Measurements from ENCODE around the gene C19orf33. TPM values are rescaled to one million over a fixed set of nuclear protein-coding genes. Genes with fewer than 3 reads are reported as not detected.

C19orf33 gene
- total RNA-seq, 2 experiments from 2014 or later = not detected

- CTCF ChIA-PET = no interaction called here
- POLR2A ChIA-PET = no interaction called here
Measured at GRCh38 chr19:38277549-38277948, 26.5 kb upstream of the C19orf33 start.

- POLR2A ChIA-PET = no interaction called here
Measured at GRCh38 chr19:38277969-38278680, 25.9 kb upstream of the C19orf33 start.

GRCh38 chr19:38278751-38279150 lies 25.3 kb upstream of the C19orf33 start:
- ChIA-PET CTCF (interaction anchor here (0.6 kb wide), 1 partner anchor 28 kb away, joined by 8 read pairs; no protein-coding TSS in a partner anchor), POLR2A (no interaction called here)

More at GRCh38 chr19:38277969-38278680, 25.9 kb upstream of the C19orf33 start:
- CTCF ChIA-PET = no interaction called here

GRCh38 chr19:38280030-38280921 lies 23.8 kb upstream of the C19orf33 start:
- CTCF ChIA-PET = no interaction called here

GRCh38 chr19:38281811-38282566 lies 22.1 kb upstream of the C19orf33 start:
- POLR2A ChIA-PET = no interaction called here
- CTCF ChIA-PET = interaction anchor here (1.2 kb wide), 1 partner anchor 38 kb away, joined by 3 read pairs; no protein-coding TSS in a partner anchor

More at GRCh38 chr19:38280030-38280921, 23.8 kb upstream of the C19orf33 start:
- POLR2A ChIA-PET = no interaction called here

- ChIA-PET POLR2A (no interaction called here), CTCF (interaction anchor here (1.2 kb wide), 1 partner anchor 39 kb away, joined by 3 read pairs; no protein-coding TSS in a partner anchor)
Measured at GRCh38 chr19:38283271-38283670, 20.8 kb upstream of the C19orf33 start.

- CTCF ChIA-PET = no interaction called here
- POLR2A ChIA-PET = no interaction called here
Measured at GRCh38 chr19:38284422-38284821, 19.6 kb upstream of the C19orf33 start.

- POLR2A ChIA-PET = no interaction called here
Measured at GRCh38 chr19:38285567-38285966, 18.5 kb upstream of the C19orf33 start.

GRCh38 chr19:38287604-38288003 lies 16.4 kb upstream of the C19orf33 start:
- ChIA-PET CTCF (interaction anchor here (0.7 kb wide), 1 partner anchor 518 kb away, joined by 3 read pairs; no protein-coding TSS in a partner anchor), POLR2A (no interaction called here)

More at GRCh38 chr19:38285567-38285966, 18.5 kb upstream of the C19orf33 start:
- CTCF ChIA-PET = no interaction called here

GRCh38 chr19:38288123-38288855 lies 15.8 kb upstream of the C19orf33 start:
- CTCF ChIA-PET = interaction anchor here (0.5 kb wide), 1 partner anchor 475 kb away, joined by 3 read pairs; no protein-coding TSS in a partner anchor
- POLR2A ChIA-PET = no interaction called here

- CTCF ChIA-PET = no interaction called here
- POLR2A ChIA-PET = no interaction called here
Measured at GRCh38 chr19:38289955-38290354, 14.1 kb upstream of the C19orf33 start.

- CTCF ChIA-PET = no interaction called here
- POLR2A ChIA-PET = no interaction called here
Measured at GRCh38 chr19:38290631-38291147, 13.4 kb upstream of the C19orf33 start.

- CTCF ChIA-PET = interaction anchor here (0.6 kb wide), 1 partner anchor 26 kb away, joined by 7 read pairs; no protein-coding TSS in a partner anchor
- POLR2A ChIA-PET = no interaction called here
Measured at GRCh38 chr19:38291855-38292254, 12.2 kb upstream of the C19orf33 start.

GRCh38 chr19:38293281-38293680 lies 10.8 kb upstream of the C19orf33 start:
- CTCF ChIA-PET = no interaction called here
- POLR2A ChIA-PET = no interaction called here

GRCh38 chr19:38294090-38294489 lies 10.0 kb upstream of the C19orf33 start:
- POLR2A ChIA-PET = no interaction called here

GRCh38 chr19:38298821-38299680 lies 5.0 kb upstream of the C19orf33 start:
- ChIA-PET CTCF (interaction anchor here (0.5 kb wide), 1 partner anchor 350 kb away, joined by 3 read pairs; no protein-coding TSS in a partner anchor), POLR2A (no interaction called here)

More at GRCh38 chr19:38294090-38294489, 10.0 kb upstream of the C19orf33 start:
- CTCF ChIA-PET = no interaction called here

GRCh38 chr19:38304352-38304865 lies 358 bp downstream of the C19orf33 start:
- ChIA-PET CTCF (no interaction called here), POLR2A (interaction anchor here (0.6 kb wide), 1 partner anchor 65 kb away, joined by 4 read pairs; no protein-coding TSS in a partner anchor)

Measured in activated CD8-positive, alpha-beta memory T cell treated with anti-CD3 and anti-CD28 coated beads for 36 hours (primary cell).